Stimulated activated naive CD4-positive, alpha-beta T cell treated with Interleukin-2 at 50 U/mL for 16 hours (primary cell): Measurements from ENCODE around the gene RFC3.
"Not testable (repeated sequence)": the region's sequence is repeated elsewhere in the genome, so short reads cannot be mapped to it uniquely, and the experiment has no call there.

Source experiments
- DNase-seq: peaks from one replicate; lab custom pipeline; 2025; lab: John Stamatoyannopoulos, UW

Gene RFC3

GRCh38 chr13:33817901-33818706 lies at the start of gene RFC3:
Gene RFC3 (plus strand): TSS chr13:33818149. CDS start chr13:33818179, 30 bp downstream.
- peak; percentile 91 for DNase-seq

- no peak for DNase-seq
These were observed 46.7 kb upstream of the RFC3 start for GRCh38 chr13:33771296-33771695.

- DNase-seq, result no peak
These were observed 44.0 kb upstream of the RFC3 start for GRCh38 chr13:33773790-33774462.

- no peak for DNase-seq
These were observed 42.4 kb upstream of the RFC3 start for GRCh38 chr13:33775339-33776108.

- no peak for DNase-seq
These were observed 41.6 kb upstream of the RFC3 start for GRCh38 chr13:33776239-33776881.

GRCh38 chr13:33782631-33783030 lies 35.3 kb upstream of the RFC3 start:
- DNase-seq, result no peak

- DNase-seq, result not testable (repeated sequence)
These were observed 34.7 kb upstream of the RFC3 start for GRCh38 chr13:33783212-33783611.

GRCh38 chr13:33784738-33785137 lies 33.2 kb upstream of the RFC3 start:
- no peak for DNase-seq

- DNase-seq, result no peak
These were observed 32.6 kb upstream of the RFC3 start for GRCh38 chr13:33785384-33785783.

GRCh38 chr13:33787051-33787591 lies 30.8 kb upstream of the RFC3 start:
- DNase-seq, result no peak

- DNase-seq, result no peak
These were observed 28.8 kb upstream of the RFC3 start for GRCh38 chr13:33789066-33789606.

GRCh38 chr13:33789739-33790138 lies 28.2 kb upstream of the RFC3 start:
- no peak for DNase-seq

GRCh38 chr13:33793726-33794125 lies 24.2 kb upstream of the RFC3 start:
- DNase-seq, result no peak

- DNase-seq, result no peak
These were observed 23.4 kb upstream of the RFC3 start for GRCh38 chr13:33794576-33794975.

GRCh38 chr13:33796095-33796494 lies 21.9 kb upstream of the RFC3 start:
- no peak for DNase-seq

GRCh38 chr13:33797622-33798021 lies 20.3 kb upstream of the RFC3 start:
- DNase-seq, result no peak

GRCh38 chr13:33798023-33798422 lies 19.9 kb upstream of the RFC3 start:
- DNase-seq, result no peak

- no peak for DNase-seq
These were observed 17.9 kb upstream of the RFC3 start for GRCh38 chr13:33799950-33800592.

GRCh38 chr13:33800646-33801186 lies 17.2 kb upstream of the RFC3 start:
- DNase-seq, result no peak

GRCh38 chr13:33806470-33807248 lies 11.3 kb upstream of the RFC3 start:
- no peak for DNase-seq
